Activated CD8-positive, alpha-beta memory T cell treated with anti-CD3 and anti-CD28 coated beads, Interleukin-2, amount 50 U/mL, for 4 hours (primary cell): ENCODE data around the gene MMP15.
"Not testable (repeated sequence)": the region's sequence is repeated elsewhere in the genome, so short reads cannot be mapped to it uniquely, and the experiment has no call there.

Experiments used
- DNase-seq: peaks from one replicate; pipeline ENCODE4 v3.0.0-alpha.2; 2020

Gene MMP15

GRCh38 chr16:58051821-58052603 lies 26.5 kb downstream of the MMP15 start:
- DNase-seq, result no peak

DNA sequence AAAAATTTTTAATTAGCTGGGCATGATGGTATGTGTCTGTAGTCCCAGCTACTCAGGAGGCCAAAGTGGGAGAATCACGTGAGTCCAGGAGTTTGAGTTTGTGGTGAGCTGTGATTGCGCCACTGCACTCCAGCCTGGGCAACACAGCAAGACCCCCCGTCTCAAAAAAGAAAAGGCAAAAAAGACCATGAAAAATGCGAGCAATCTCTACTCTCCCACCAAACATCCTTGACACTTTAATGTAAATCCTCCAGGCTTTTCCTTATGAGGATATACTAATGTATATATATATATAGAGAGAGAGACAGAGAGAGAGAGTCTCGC lies 28.1 kb downstream of the MMP15 start:
- DNase-seq, result no peak

DNA sequence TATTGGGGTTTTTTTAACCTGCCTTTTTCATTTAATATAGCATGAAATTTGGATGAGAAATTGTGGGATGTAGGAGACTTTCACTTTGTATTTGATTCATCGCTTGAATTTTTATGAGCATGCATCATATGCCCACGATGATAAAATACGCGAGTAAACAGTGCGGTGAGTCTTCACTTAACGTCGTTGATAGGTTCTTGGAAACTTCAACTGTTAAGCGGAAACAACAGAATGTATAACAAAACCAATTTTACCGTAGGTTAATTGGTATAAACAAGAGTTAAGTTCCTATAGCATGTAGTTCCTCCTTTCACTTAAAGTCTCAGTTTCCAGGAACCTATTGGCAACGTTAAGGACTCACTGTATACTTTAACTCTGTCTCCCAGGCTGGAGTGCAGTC lies 28.7 kb downstream of the MMP15 start:
- DNase-seq, result no peak

DNA sequence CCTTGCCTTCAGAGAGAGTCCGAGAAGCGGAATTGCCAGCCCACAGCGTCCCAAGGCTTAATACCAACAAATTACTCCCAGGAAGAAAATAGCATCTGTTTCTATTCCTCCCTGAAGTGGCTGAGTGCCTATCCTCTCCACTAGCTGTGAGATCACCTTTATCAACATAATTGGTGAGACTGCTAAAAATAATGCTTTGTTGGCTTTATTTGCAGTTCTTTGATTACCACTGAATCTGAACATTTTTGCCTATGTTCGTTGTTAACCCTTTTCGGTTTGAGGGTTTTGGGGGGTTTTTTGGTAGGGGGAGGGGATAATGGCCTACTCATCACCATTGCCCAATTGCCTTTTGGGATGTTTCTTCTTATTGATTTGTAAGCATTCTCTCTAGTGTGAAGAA lies 31.0 kb downstream of the MMP15 start:
- no peak for DNase-seq

- no peak for DNase-seq
Observed at GRCh38 chr16:58057121-58057520, 31.6 kb downstream of the MMP15 start.

GRCh38 chr16:58057784-58058183 lies 32.2 kb downstream of the MMP15 start:
- DNase-seq, result no peak

DNA sequence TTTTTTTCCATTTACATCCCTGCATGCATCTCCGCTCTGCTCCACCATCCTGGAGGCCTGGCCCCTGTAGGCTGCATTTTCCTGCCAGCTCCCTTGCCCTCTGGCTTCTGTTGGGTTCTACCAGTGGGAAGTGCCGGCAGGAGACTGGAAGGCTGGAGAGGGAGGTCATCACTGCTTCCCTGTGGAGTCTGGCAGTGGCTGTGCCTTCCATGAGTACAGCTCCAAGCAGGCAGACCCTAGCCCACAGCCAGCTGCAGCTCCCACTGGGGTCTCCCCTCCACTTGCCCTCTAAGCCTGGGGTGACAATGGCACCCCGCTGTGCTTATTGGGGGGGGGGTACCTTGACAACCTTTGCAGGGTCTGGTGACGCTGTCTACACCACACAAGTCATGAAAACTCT lies 37.3 kb downstream of the MMP15 start:
- no peak for DNase-seq

DNA sequence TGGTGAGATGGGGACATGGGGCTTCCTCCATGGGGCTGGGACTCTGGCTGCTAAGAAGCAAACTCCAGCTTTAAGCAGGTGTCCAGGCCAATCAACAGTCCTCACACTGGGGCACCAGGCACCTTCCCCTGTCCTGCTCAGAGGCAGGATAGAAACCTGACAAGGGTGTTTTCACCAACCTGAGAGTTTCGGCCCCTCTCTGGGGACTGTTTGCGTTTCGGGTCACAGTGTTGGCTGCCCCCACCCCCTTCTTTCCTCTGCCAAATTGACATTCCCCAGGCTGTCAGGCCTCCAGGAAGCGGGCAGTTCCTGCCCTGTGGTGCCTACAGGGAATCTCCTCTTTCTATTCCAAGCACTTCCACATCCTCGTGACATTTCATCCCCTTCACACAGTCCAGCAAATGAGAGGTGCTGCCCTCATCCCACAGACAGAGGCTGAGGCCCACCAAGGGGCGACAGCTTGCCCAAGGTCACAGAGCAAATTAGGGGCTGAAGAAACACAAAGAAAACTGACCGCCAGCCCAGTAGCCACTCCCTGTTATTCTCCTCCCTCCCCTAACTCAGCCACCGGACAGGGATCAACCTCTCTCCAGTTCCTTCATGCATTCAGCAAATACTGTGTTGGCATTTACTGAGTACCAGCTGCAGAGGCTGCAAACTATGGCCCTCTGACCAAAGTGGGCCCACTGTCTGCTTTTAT lies 38.0 kb downstream of the MMP15 start:
- DNase-seq, result no peak

- no peak for DNase-seq
Observed at GRCh38 chr16:58070585-58070984, 45.0 kb downstream of the MMP15 start.

DNA sequence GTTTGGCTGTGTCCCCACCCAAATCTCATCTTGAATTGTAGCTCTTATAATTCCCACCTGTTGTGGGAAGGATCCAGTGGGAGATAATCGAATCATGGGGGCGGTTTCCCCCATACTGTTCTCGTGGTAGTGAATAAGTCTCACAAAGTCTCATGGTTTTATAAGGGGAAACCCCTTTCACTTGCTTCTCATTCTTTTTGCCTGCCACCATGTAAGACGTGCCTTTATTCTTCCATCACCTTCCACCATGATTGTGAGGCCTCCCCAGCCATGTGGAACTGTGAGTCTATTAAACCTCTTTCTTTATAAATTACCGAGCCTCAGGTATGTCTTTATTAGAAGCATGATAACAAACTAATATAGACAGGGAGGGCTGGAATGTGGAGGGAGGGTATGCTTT lies 46.6 kb downstream of the MMP15 start:
- DNase-seq, result not testable (repeated sequence)

GRCh38 chr16:58073086-58073485 lies 47.5 kb downstream of the MMP15 start:
- DNase-seq, result not testable (repeated sequence)

GRCh38 chr16:58074657-58075056 lies 49.1 kb downstream of the MMP15 start:
- no peak for DNase-seq

- DNase-seq, result no peak
Observed at GRCh38 chr16:58076514-58076913, 51.0 kb downstream of the MMP15 start.

DNA sequence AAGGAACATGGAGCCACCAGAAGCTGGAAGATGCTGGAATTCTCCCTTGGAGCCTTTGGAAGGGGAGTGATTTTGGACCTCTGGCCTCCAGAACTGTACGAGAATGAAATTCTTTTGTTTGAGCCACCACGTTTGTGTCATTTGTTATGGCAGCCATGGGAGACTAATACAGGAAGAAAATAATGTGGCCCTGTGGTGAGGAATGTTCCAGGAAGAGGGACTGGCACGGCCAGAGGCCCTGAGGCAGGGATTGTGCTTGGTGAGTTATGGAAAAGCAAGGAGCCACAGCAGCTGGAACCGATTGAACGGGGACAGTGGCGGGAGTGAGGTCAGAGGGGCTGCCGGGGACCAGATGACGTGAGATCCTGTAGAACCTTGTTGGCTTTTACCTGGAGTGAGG lies 52.2 kb downstream of the MMP15 start:
- no peak for DNase-seq

GRCh38 chr16:58080657-58081056 lies 55.1 kb downstream of the MMP15 start:
- not testable (repeated sequence) for DNase-seq

DNA sequence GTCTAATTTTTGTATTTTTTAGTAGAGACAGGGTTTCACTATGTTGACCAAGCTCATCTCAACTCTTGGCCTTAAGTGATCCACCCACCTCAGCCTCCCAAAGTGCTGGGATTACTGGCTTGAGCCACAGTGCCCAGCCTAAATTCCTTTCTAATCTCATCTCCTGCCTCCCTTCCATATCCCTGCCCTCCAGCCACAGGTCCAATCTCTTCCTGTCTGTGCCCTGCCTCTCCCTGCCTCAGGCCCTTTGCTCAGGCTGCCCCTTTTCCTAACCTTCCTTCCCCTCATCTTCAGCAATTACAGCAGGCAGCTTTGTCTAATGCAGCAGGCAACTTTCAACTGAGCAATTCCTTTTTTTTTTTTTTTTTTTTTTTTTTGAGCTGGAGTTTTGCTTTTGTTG lies 56.8 kb downstream of the MMP15 start:
- no peak for DNase-seq

GRCh38 chr16:58084635-58085034 lies 59.1 kb downstream of the MMP15 start:
- DNase-seq, result no peak

DNA sequence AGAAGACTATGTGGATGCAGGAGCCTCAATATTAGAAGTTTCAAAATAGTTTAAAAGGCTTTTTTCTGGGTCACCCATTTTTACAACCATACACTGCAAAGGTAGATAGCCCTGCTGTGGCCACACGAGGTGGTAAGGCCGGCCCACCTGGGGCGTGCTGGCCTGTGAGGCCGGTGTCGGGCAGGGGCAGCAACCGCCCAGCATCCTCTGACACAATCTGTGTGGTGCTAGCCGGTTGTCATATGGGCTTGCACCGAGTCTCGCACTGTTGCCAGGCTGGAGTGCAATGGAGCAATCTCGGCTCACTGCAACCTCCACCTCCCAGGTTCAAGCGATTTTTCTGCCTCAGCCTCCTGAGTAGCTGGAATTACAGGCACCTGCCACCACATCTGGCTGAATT lies 59.6 kb downstream of the MMP15 start:
- no peak for DNase-seq

DNA sequence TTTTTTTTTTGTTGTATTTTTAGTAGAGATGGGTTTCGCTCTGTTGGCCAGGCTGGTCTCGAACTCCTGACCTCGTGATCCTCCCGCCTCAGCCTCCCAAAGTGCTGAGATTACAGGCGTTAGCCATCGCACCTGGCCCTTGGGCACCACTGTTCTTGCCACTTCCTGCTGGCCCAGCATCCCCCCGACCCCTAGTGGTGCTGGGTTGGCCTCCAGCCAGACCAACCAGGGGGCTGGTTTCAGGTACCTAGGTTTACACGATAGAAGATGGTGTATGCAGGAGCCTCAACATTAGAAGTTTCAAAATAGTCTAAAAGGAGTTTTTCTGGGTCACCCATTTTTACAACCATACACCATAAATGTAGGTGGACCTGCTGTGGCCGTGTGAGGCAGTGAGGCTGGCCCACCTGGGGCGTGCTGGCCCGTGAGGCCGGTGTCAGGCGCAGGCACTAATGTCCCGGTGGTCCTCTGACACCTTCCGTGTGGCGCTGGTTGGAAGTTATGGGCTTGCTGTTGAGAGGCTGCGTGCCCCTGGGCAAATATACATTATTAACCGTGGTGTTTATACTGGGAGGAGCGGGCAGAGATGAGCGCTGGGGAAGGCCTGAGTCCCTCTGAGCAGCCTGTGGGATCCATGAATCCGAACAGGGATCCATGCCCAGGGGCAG lies 60.2 kb downstream of the MMP15 start:
- DNase-seq, result no peak

GRCh38 chr16:58086381-58087208 lies 61.0 kb downstream of the MMP15 start:
- no peak for DNase-seq

DNA sequence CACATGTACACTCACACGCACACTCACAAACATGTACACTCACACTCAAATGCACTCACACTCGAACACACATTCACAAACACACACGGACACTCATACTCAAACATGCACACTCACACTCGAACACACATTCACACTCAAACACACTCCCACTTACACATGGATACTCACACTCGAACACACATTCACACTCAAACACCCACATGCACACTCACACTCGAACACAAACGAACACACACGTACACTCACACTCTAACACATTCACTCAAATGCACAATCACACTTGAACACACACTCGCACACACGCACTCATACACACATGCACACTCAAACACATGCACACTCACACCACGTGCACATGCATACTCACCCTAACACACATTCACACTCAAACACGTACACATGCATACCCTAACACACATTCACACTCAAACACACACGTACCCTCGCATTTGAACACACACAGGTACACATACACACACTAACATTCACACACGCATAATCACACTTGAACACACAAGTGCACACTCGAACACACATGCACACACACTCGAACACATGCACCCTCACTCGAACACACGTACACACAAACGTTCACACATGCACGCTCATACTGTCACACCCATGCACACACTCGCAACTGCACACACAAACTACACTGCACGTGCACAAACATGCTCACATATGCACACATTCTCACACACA lies 61.8 kb downstream of the MMP15 start:
- DNase-seq, result no peak

- no peak for DNase-seq
Observed at GRCh38 chr16:58088091-58088490, 62.5 kb downstream of the MMP15 start.

DNA sequence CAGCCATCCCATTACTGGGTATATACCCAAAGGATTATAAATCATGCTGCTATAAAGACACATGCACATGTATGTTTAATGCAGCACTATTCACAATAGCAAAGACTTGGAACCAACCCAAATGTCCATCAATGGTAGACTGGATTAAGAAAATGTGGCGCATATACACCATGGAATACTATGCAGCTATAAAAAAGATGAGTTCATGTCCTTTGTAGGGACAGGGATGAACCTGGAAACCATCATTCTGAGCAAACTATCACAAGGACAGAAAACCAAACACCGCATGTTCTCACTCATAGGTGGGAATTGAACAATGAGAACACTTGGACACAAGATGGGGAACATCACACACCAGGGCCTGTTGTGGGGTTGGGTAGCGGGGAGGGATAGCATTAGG lies 64.8 kb downstream of the MMP15 start:
- not testable (repeated sequence) for DNase-seq
